NT2/D1 (cell line): Measurements from ENCODE around the gene FAM110A.

ENCODE experiments used
- YY1 ChIP-seq: IDR thresholded peaks from 2 replicates; pipeline ENCODE4 v1.6.1; 2011; ENCODE audit not compliant: insufficient read length, insufficient read depth
- ZNF274 ChIP-seq: IDR thresholded peaks from 2 replicates; pipeline ENCODE4 v1.6.1; 2011; ENCODE audit warnings: mild to moderate bottlenecking, low read depth, low read length

DNA sequence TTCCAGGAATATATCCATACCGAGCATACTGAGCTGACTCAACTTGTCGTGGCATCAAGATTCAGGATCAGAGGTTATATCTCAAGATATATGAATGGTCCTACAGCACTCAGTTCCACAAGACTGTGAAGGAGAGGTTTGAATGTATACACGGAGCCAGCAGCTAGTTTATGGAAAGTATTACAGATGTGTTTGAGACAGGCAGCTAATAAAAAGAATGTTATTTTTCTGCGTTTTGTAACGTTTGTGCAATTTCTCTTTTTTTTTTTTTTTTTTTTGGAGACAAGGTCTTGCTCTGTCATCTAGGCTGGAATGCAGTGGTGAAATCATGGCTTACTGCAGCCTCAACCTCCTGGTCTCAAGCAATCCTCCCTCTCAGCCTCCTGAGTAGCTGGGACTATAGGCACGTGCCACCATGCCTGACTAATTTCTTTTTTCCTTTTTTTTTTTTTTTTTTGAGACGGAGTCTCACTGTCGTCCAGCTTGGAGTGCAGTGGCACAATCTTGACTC, 3.4 kb upstream of the FAM110A start:
- TF ChIP-seq ZNF274 (no peak), YY1 (no peak)
